ENCODE results near the gene RPS18. TPM values are rescaled to one million over a fixed set of nuclear protein-coding genes. Genes with fewer than 3 reads are reported as not detected.
A peak's percentile ranks its signal among the peaks of the same experiment; 100 is the strongest.

RPS18 gene
- total and polyA plus RNA-seq, 9 of the 15 experiments (the other 6 are each of a cell fraction or from before 2014, with no cell fraction given), result 5,023 to 17,516 (median 8,131) TPM

DNA sequence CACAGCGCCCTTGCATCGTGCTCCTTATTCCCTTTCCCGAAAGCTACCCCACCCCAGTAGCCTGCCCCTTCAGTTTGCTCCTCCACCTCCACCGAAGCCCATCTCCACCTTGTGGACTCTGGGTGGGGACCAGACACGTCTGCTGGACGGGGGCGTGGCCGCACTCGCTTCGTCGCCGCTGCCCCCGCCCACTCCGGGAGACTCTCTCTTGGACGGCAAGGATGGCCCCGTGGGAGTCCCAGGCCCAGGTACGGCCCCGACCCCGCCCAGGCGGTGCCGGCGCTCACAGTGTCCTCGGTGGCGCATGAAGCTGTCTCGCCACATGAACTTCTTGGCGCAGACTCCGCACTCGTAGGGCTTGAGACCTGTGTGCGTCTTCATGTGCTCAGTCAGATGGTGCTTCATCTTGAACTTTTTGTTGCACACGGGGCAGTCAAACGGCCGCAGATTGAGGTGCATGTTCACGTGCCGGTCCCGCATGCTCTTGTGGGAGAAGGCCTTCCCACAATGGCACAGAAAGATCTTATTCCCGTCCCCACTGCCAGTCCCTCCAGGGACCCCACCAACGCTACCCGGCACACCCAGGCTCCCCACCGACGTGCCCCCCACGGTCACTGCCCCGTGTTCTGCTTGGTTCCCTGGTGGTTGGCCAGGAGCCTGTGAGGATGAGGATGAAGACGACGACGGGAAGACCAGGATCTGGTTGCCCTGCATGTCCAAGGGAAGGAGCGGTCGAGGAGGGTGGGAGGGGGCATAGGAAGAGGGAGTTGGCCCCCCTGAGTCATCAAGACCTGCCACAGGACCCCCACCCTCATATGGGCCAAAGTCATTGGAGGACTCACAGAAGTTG is 43.3 kb downstream of the RPS18 start (continued):
- TF ChIP-seq, protein P1, sequence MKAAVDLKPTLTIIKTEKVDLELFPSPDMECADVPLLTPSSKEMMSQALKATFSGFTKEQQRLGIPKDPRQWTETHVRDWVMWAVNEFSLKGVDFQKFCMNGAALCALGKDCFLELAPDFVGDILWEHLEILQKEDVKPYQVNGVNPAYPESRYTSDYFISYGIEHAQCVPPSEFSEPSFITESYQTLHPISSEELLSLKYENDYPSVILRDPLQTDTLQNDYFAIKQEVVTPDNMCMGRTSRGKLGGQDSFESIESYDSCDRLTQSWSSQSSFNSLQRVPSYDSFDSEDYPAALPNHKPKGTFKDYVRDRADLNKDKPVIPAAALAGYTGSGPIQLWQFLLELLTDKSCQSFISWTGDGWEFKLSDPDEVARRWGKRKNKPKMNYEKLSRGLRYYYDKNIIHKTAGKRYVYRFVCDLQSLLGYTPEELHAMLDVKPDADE (conservative IDR thresholded peaks at IDR 0.05; ENCODE audit: control insufficient read depth, low read depth, low read length), result peak; percentile 40; the same call in 1 of the 2 replicates
- no peak for TF ChIP-seq POLR3G (IDR thresholded peaks at IDR 0.05; ENCODE audit: extremely low read depth, insufficient read length, insufficient replicate concordance)
- no peak for TF ChIP-seq ZNF444 (CRISPR knock-in tag; IDR thresholded peaks at IDR 0.05)
- TF ChIP-seq ZNF584 (CRISPR knock-in tag; IDR thresholded peaks at IDR 0.05; ENCODE audit: low read depth), result no peak
- TF ChIP-seq, protein P2, sequence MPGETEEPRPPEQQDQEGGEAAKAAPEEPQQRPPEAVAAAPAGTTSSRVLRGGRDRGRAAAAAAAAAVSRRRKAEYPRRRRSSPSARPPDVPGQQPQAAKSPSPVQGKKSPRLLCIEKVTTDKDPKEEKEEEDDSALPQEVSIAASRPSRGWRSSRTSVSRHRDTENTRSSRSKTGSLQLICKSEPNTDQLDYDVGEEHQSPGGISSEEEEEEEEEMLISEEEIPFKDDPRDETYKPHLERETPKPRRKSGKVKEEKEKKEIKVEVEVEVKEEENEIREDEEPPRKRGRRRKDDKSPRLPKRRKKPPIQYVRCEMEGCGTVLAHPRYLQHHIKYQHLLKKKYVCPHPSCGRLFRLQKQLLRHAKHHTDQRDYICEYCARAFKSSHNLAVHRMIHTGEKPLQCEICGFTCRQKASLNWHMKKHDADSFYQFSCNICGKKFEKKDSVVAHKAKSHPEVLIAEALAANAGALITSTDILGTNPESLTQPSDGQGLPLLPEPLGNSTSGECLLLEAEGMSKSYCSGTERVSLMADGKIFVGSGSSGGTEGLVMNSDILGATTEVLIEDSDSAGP (CRISPR knock-in tag; IDR thresholded peaks at IDR 0.05), result 0 out of 2 replicates have a peak, but pooled peaks have one; percentile 19
- no peak for TF ChIP-seq FIP1L1 (IDR thresholded peaks at IDR 0.05; ENCODE audit: low read depth, low read length, poor library complexity, severe bottlenecking)
- TF ChIP-seq ZNF23 (CRISPR knock-in tag; IDR thresholded peaks at IDR 0.05), result no peak
- TF ChIP-seq, protein P3, sequence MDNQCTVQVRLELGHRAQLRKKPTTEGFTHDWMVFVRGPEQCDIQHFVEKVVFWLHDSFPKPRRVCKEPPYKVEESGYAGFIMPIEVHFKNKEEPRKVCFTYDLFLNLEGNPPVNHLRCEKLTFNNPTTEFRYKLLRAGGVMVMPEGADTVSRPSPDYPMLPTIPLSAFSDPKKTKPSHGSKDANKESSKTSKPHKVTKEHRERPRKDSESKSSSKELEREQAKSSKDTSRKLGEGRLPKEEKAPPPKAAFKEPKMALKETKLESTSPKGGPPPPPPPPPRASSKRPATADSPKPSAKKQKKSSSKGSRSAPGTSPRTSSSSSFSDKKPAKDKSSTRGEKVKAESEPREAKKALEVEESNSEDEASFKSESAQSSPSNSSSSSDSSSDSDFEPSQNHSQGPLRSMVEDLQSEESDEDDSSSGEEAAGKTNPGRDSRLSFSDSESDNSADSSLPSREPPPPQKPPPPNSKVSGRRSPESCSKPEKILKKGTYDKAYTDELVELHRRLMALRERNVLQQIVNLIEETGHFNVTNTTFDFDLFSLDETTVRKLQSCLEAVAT (IDR thresholded peaks at IDR 0.05), result no peak
- TF ChIP-seq SIN3B (IDR thresholded peaks at IDR 0.05; ENCODE audit: low read depth), result no peak
- peak; percentile 32; the same call in 1 of the 2 replicates for TF ChIP-seq ZBTB7A (IDR thresholded peaks at IDR 0.05; ENCODE audit: borderline replicate concordance, control insufficient read depth, low read depth, low read length)
- no peak for TF ChIP-seq CBX2 (IDR thresholded peaks at IDR 0.05; ENCODE audit: insufficient read depth, low read length, poor library complexity, severe bottlenecking)
- TF ChIP-seq, protein P4, sequence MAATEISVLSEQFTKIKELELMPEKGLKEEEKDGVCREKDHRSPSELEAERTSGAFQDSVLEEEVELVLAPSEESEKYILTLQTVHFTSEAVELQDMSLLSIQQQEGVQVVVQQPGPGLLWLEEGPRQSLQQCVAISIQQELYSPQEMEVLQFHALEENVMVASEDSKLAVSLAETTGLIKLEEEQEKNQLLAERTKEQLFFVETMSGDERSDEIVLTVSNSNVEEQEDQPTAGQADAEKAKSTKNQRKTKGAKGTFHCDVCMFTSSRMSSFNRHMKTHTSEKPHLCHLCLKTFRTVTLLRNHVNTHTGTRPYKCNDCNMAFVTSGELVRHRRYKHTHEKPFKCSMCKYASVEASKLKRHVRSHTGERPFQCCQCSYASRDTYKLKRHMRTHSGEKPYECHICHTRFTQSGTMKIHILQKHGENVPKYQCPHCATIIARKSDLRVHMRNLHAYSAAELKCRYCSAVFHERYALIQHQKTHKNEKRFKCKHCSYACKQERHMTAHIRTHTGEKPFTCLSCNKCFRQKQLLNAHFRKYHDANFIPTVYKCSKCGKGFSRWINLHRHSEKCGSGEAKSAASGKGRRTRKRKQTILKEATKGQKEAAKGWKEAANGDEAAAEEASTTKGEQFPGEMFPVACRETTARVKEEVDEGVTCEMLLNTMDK (IDR thresholded peaks at IDR 0.05; ENCODE audit: borderline replicate concordance, insufficient read depth, low read depth, low read length, poor library complexity, severe bottlenecking), result peak; percentile 14
- no peak for TF ChIP-seq ZNF232 (CRISPR knock-in tag; IDR thresholded peaks at IDR 0.05)
- peak; percentile 24 for TF ChIP-seq MYC (IDR thresholded peaks at IDR 0.05; ENCODE audit: low read depth, low read length)
- 0 out of 2 replicates have a peak, but pooled peaks have one; percentile 49 for TF ChIP-seq MYC (CRISPR knock-in tag; IDR thresholded peaks at IDR 0.05; ENCODE audit: borderline replicate concordance, low read depth)
- TF ChIP-seq, protein P5, sequence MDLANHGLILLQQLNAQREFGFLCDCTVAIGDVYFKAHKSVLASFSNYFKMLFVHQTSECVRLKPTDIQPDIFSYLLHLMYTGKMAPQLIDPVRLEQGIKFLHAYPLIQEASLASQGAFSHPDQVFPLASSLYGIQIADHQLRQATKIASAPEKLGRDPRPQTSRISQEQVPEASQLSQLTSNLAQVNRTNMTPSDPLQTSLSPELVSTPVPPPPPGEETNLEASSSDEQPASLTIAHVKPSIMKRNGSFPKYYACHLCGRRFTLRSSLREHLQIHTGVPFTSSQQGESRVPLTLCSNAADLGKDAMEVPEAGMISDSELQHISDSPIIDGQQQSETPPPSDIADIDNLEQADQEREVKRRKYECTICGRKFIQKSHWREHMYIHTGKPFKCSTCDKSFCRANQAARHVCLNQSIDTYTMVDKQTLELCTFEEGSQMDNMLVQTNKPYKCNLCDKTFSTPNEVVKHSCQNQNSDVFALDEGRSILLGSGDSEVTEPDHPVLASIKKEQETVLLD (IDR thresholded peaks at IDR 0.05), result no peak
- peak; percentile 58 for TF ChIP-seq SMAD4 (CRISPR knock-in tag; conservative IDR thresholded peaks at IDR 0.05)

All from K562 (cell line).